GM21576 (cell line): ENCODE results near the gene PAPSS1.
"Not testable (repeated sequence)": the region's sequence is repeated elsewhere in the genome, so short reads cannot be mapped to it uniquely, and the experiment has no call there.

ENCODE experiments used
- ATAC-seq: cut with Tn5 transposase; IDR thresholded peaks from one replicate; pipeline ENCODE4 v1.9.1; 2021; ENCODE audit warnings: mild to moderate bottlenecking, moderate library complexity; ENCODE audit not compliant: unreplicated experiment

The PAPSS1 gene

GRCh38 chr4:107726131-107726925 lies 6.3 kb upstream of the PAPSS1 start:
- ATAC-seq = not testable (repeated sequence)

GRCh38 chr4:107725281-107725859 lies 5.3 kb upstream of the PAPSS1 start:
- ATAC-seq = no peak

- not testable (repeated sequence) for ATAC-seq
Observed at GRCh38 chr4:107723331-107723730, 3.3 kb upstream of the PAPSS1 start.

GRCh38 chr4:107721436-107722100 lies 1.5 kb upstream of the PAPSS1 start:
- ATAC-seq = no peak

GRCh38 chr4:107719207-107719921 lies 670 bp downstream of the PAPSS1 start:
- peak; percentile 13 for ATAC-seq

GRCh38 chr4:107718351-107718965 lies 1.6 kb downstream of the PAPSS1 start:
- peak; percentile 31 for ATAC-seq

- ATAC-seq = no peak
Observed at GRCh38 chr4:107714256-107714655, 5.8 kb downstream of the PAPSS1 start.

GRCh38 chr4:107712236-107712635 lies 7.8 kb downstream of the PAPSS1 start:
- no peak for ATAC-seq

GRCh38 chr4:107711831-107712230 lies 8.2 kb downstream of the PAPSS1 start:
- no peak for ATAC-seq

GRCh38 chr4:107710493-107711459 lies 9.3 kb downstream of the PAPSS1 start:
- no peak for ATAC-seq

- ATAC-seq = no peak
Observed at GRCh38 chr4:107709916-107710315, 10.1 kb downstream of the PAPSS1 start.

GRCh38 chr4:107708225-107708624 lies 11.8 kb downstream of the PAPSS1 start:
- no peak for ATAC-seq

GRCh38 chr4:107705742-107706556 lies 14.1 kb downstream of the PAPSS1 start:
- no peak for ATAC-seq

GRCh38 chr4:107701565-107701964 lies 18.5 kb downstream of the PAPSS1 start:
- no peak for ATAC-seq

GRCh38 chr4:107699466-107700206 lies 20.4 kb downstream of the PAPSS1 start:
- ATAC-seq = no peak

GRCh38 chr4:107696187-107696586 lies 23.8 kb downstream of the PAPSS1 start:
- ATAC-seq = not testable (repeated sequence)

GRCh38 chr4:107693132-107693531 lies 26.9 kb downstream of the PAPSS1 start:
- ATAC-seq = no peak

- ATAC-seq = no peak
Observed at GRCh38 chr4:107692202-107692601, 27.8 kb downstream of the PAPSS1 start.
